GM10847 (cell line): ENCODE measurements around the gene C21orf58.
A peak's percentile ranks its signal among the peaks of the same experiment; 100 is the strongest.

Experiments
- POLR2A ChIP-seq: IDR thresholded peaks from 2 replicates; pipeline ENCODE4 v1.6.1; 2011; ENCODE audit not compliant: insufficient read length; ENCODE audit errors: extremely low read depth

C21orf58 gene

DNA sequence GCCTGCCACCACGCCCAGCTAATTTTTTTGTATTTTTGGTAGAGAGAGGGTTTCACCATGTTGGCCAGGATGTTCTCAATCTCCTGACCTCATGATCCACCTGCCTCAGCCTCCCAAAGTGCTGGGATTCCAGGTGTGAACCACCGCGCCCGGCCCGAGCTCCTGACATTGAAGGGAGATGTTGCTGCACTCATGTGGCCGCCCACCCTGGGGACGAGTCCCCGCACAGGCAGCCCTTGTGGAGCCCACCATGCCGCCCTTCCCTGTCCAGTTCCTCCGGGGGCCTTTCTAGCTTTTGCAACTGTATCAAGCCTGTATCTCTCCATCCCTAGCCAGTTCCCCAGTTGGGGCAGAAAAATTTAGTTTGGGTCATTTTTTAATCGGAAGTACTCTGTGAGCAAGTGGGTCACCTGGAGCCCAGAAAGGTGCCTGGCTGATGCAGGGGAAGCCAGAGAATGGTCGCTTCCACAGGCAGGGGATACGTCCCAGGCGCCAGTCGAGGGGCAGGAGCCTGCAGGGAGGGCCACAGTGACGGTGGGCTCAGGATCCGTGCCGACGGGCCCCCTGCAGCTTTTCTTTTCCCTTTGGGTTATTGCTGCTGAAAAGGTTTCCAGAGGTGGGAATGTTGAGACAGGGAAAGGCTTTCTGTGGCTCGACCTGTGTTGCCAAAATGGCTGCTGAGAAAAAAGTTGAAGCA lies 20.7 kb upstream of the C21orf58 start:
- TF ChIP-seq POLR2A = no peak

DNA sequence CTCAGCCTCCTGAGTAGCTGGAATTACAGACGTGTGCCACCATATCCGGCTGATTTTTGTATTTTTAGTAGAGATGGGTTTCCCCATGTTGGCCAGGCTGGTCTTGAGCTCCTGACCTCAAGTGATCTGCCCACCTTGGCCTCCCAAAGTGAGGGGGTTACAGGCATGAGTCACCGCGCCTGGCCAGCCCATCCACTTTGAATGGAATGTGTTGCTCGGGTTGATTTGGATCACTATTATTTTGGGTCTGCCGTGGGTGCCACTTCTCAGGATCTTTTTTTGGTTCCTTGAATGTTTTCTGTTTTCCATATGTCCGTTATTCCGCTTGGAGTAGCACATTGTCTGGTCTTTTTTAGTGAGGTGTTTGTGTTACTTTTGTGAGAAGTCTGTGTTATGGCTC lies 17.3 kb upstream of the C21orf58 start:
- TF ChIP-seq POLR2A = no peak

DNA sequence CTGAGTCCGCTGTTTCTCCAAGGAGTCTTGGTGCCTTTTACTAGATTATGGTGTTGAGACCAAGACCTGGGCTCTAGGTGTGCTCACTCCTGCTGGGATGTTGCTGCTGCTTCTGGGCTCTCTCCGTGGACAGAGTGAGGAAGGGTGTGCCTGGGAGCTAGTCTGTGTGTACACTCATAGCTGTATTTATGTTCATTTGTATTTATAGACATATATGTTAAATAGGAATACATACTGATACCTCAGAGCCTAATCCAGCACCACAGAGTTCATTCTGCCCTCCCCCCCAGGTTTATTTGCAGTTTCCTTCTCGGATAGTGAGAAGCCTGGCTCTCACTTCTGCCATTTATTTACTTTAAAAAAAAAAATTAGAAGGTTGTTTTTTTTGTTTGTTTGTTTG lies 12.9 kb upstream of the C21orf58 start:
- TF ChIP-seq POLR2A = no peak

DNA sequence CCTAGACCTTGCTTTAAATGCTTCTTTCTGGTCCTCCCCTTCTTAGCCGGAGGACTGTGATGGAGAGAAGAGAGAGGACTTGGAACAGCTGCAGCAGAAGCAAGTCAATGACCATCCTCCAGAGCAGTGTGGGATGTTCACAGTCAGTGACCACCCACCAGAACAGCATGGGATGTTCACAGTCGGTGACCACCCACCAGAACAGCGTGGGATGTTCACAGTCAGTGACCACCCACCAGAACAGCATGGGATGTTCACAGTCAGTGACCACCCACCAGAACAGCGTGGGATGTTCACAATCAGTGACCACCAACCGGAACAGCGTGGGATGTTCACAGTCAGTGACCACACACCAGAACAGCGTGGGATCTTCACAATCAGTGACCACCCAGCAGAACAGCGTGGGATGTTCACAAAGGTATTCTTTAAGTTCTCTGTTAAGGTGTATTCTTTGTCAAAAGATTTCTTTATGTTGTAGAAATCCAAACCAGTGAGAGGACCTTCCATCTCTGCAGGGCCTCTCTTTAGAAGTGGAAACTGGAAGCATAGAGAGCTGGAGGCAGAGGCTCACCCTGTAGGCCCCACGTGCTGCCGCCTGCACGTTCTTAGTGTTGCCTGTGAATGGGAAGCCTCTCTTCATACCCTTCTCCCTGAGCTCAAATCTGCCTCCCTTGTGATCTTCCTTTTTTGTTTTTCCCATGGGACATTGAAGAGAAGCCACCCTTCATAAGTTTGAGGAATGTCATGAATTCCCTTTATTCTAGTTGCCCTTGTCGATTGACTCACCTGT lies 10.9 kb upstream of the C21orf58 start:
- TF ChIP-seq POLR2A = no peak

DNA sequence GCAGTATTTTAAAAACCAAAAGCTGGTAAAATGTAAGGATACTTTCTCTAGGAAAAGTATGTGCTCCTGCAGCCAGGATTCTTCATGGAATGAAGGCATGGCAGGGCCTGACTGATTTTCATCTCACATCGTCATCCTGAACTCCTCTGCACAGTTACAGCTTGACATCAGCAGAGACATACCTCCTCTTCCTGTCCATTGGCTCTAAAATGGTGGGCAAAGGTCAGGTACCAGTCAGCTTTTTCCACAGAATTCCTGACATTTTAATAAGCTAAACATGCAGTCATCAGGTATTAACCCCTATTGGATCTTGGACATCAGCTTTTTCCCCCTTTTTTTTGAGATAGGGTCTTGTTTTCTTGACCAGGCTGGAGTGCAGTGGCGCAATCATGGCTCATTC lies 6.1 kb upstream of the C21orf58 start:
- TF ChIP-seq POLR2A = no peak

DNA sequence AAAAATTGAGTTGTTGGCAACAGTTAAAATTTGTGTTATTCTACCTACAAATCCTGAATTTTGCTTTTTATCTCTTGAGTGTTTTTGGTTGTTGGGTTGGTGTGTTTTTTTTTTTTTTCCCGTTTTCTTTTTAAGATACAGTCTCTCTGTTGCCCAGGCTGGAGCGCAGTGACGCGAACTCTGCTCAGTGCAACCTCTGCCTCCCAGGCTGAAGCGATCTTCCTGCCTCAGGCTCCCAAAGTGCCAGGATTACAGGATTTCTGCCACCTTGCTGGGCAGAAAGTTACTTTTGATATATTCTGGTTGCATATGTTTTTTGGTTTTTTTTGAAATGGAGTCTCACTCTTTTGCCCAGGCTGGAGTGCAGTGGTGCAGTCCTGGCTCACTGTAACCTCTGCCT lies 4.5 kb upstream of the C21orf58 start:
- no peak for TF ChIP-seq POLR2A

DNA sequence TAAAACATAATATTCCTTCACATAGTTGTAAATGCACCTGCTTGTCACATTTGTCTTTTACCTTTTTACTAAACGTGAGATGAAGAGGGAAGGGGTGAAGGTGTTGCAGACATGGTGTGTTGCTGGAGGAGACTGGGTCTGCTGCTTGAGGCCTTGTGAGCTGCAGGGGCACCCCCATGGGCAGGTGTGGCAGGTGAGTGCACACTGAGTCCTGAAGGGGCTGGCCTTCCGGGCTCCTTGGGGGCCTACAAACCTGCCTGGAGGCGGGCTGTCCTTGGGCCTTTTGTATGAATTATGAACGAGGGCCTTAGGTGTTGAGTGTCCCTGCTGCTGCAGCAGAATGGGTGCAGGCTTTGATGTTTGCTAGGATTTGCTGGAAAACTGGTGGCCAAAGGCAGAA lies 4.0 kb upstream of the C21orf58 start:
- TF ChIP-seq POLR2A = no peak

DNA sequence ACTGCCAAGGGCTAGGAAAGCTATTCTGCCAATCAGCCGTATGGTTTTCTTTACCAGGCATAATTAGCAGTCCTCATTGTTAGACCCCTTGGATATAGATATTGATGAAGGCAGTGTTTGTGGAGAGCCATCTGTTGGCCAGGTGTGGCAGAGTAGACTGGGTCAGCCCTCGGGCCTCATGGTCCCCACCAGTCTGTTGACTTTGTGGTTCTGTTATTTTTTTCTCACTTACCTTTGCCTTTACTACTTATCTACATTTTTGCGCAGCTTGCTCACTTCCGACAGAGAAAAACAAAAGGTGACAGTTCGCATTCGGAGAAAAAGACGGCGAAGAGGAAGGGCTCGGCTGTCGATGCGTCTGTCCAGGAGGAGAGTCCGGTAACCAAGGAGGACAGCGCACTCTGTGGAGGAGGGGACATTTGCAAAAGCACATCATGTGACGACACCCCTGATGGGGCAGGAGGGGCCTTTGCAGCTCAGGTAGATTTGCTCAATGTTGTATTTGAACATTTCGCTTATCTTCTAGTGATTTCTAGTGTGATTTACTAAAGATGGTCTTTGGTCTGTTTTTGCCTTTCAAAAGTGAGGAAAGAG lies 2.5 kb upstream of the C21orf58 start:
- TF ChIP-seq POLR2A = no peak

DNA sequence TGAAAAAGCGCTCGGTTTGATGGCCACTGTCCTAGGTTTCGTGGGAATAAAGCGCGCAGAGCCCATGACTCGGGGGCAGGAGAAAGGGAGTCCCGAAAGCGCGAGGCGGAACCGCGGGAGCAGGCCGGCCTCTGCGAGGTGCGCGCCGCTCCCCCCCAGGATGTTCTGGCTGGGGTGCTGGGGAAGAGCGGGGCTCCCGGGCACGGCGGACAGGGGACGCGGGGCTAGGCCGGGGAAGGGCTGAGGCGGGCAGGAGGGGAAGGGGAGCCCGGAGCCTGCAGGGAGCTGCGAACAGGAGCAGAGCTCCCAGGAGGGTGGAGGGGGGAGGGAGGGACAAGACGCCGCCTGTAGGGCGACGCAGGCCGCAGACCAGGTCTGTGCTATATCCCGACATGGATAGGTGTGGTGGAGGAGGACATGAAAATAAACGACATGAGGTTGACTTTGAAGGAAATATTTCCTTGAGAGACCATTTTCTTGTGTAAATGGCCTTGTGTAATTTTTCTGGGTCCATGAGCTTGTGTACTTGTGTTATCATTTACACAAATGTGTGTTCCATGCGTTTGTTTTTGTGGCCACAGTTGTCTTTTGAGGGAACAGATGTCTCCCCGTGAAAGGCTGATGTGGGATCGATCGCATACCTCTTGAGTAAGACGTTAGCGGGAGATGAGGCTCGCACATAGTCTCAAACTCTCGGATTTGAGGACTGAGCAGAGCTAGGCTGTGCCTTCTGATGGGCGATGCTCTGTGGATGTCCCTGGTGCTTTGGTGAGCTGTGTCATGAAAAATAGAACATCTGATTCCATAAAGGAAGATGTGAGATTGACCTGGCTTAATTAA lies 1.6 kb upstream of the C21orf58 start:
- TF ChIP-seq POLR2A = no peak

DNA sequence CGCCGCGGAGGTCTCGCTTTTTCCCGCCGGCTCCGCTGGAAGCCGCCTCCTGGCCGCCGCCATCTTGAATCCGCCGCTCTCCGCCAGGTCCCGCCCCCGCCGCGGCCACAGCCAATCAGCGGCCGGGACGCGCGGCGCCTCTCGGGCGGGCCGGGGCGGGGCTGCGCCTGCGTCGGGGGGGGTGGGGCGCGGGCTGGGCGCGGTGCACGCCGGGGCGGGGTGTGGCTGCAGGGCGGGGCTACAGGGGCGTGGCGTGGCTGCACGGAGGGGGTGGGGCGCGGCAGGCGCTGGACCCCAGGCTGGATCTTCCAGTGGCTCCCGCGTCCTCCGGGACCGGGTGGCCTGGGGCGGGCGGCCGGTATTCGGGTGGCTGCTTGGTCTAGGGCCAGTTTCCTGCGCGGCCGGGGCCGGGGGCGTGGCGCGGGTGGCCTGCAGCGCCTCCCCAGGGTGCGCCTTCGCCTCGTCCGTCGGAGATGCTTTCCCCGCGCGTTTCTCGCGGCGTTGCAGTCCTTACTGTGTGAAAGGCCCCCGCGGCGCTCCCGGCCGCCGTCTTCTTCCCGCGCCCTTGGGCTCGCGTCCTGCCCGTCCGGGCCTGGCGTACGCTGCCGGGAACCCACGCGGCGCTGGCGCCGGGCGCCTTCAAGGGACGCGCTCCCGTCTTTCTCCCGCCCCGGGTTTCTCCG lies 861 bp upstream of the C21orf58 start:
- peak; percentile 43 for TF ChIP-seq POLR2A

DNA sequence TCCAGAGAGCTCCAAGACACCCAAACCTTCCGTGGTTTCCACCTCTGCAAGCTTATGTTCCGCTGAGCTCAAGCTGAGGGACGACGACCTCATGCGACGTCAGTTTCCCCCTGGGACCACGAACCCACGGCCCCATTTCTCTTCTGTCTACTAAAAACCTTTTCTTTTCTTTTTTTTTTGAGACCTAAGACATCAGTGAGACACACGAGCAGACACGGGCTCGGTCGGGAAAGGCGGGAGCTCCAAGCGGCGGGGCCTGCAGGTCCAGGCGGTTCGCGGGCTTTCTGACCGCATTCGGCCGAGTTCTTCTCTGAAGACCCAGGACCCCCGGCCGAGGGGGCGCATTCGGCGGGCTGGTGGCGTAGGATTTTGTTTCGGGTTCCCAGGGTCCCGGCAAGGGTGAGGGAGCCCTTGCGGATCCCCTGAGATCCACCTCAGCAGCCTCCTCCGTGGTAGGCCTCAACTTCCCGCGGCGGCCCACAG lies 402 bp downstream of the C21orf58 start:
- no peak for TF ChIP-seq POLR2A

DNA sequence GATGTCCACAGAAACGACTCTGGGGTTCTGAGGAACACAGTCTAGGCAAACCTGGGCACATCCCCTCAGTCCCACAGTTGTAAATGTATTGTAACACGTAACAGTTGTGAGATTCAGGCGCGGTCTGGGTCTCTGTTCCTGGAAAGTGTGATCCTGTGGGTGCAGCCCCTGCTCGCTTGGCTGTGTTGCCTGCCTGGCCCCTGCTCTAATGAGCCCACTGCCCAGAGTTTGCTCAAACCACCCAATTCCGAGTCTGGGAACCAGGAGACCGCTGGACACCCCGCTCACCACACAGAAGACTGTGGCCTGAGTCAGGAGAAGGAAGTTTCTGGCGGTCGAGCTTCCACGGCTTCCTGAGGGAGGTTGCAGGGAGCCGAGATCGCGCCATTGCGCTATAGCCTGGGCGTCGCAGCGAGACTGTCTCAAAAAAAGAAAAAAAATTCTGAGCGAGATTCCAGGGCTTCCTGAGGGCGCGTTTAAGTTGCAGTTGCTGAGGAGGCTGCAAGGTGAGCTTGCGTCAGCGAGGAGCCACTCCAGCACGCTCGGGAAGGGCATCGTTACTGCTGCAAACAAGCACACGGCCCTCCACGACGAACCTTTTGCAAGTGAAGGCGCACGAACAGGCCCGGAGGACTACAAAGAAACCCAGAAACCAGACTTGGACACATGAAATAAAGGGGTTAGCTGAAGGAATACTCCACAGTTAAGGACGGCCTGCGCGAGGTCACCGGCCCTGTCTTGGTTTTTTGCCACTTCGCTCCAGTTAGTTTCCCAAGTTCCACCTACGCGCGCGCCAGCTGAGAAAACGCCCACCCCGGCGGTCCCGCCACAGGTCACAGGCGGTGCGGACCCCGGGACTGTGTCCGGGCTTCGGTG lies 1.1 kb downstream of the C21orf58 start:
- no peak for TF ChIP-seq POLR2A

DNA sequence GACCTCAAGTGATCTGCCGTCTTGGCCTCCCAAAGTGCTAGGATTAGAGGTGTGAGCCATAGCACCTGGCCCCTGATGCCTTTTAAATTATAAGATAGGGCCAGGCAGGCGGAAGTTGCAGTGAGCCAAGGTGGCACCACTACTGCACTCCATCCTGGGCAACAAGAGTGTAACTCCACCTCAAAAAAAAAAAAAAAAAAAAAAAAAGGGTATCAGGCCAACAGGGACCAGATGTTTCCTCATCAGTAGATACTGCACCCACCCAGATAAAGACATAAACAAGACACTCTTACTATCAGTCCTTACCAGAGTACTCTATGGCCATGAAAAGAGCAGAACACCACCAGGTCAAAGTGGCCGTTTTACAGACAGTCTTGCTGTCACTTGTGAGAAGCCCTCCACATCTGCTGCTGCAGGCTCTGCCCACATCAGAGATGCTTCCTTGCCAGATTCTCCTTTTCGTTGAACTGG lies 3.3 kb downstream of the C21orf58 start:
- TF ChIP-seq POLR2A = no peak

DNA sequence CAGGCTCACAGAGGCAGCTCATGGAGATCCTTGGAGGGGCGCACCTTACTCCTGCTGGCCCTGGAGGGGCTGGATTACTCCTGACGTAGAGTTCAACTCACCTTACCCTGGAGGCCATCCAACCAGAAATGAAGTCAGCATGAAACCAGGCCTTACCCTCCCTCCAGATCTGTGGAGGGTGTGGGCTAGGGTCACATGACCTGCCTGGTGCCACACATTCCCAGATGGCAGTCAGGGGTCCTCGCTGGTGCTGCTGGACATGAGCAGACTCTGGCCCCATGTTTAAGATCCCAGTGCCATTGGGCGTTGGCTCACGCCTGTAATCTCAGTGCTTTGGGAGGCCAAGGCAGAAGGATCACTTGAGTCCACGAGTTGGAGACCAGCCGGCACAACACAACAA lies 4.5 kb downstream of the C21orf58 start:
- no peak for TF ChIP-seq POLR2A

DNA sequence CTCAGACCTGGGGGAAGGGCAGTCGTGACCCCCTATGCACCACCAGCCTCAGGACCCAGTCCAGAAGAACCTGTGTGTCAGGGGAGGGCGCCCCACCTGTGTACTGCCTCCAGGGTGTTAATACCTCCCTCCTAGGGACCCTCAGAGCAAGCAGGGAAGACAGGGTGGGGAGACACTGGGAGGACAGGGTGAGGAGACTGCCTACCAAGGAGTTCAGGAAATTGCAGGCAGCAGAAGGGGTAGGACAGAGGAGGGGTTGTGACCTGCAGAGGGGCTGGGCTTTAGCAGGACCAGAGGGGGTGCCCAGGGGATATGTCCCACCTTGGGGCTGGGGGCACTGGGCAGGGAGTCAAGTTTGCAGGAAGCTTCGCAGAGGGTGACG lies 5.2 kb downstream of the C21orf58 start:
- TF ChIP-seq POLR2A = no peak
